ENCODE measurements around the gene CENPB.

DNA sequence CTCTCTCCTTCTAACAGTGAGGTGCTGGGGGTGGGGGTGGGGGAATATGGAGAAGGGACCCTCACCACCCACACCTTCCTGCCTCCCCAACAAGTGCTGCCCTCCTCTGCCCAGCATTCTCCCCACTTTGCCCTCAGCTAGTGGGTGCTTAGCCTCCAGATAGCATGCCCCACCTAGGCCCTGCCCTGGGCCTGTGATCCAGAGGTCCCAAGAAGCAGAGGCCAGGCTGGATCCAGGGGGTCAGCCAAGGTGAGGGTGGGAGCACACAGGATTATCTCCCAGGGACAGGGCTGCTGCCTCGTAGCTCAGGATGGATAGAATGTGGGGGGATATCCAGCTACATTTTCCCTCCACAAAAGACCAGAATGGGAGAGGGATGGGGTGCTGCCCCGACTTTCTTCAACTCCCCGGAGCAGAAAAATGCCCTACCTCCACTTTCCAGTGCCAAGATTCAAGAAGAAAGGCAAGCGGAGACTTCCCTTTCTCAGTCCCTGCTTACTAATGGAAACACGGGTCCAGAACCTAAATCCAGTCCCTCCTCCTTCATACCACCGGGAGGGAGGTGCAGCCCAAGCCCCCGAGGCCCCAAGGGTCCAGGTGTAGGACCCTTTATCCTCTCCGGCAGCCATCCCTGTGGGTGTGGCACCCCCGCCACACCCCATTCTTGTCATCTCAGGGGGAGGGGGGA lies 20.0 kb downstream of the CENPB start:
- TF ChIP-seq CTCF (IDR thresholded peaks at IDR 0.05; ENCODE audit: low read length) (no peak), EZH2 (IDR thresholded peaks at IDR 0.05; ENCODE audit: borderline replicate concordance, low read length) (no peak)
